ENCODE measurements around the gene NABP2.

Gene NABP2

DNA sequence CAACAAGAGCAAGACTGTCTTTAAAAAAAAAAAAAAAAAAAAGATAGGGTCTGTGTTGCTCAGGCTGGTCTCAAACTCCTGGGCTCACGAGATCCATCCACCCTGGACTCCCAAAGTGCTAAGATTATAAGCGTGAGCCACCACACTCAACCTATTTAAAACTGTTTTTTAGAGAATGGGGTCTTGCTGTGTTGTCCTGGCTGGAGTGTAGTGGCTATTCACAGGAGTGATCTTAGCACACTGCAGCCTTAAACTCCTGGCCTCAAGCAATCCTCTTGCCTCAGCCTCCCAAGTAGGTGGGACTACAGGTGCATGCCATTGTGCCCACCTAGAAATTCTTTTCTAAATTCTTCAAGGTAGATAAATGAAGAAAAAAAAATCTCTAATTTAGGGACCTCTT, 50.2 kb downstream of the NABP2 start:
- Histone ChIP-seq H3K27me3 (ENCODE audit: control insufficient read depth in 1 of 2, insufficient read depth in 2 of 2, low read length in 2 of 2) (no peaks in the 10 kb centered on the region), H3K9ac (ENCODE audit: low read length in 2 of 2) (no peak overlapping the region)

GRCh38 chr12:56278905-56279304, 54.8 kb downstream of the NABP2 start:
- no peaks in the 10 kb centered on the region for H3K9me3 ChIP-seq (ENCODE audit: control insufficient read depth in 2 of 2, low read length in 2 of 2)
- H3K36me3 ChIP-seq (ENCODE audit: control insufficient read depth in 2 of 2, insufficient read depth in 2 of 2, low read length in 2 of 2) = peaks cover 52 to 59% of the 10 kb centered on the region in 2 donors
- H3K27ac ChIP-seq (ENCODE audit: low read length) = no peak overlapping the region
- no peaks in the 10 kb centered on the region for H3K27me3 ChIP-seq (ENCODE audit: control insufficient read depth in 1 of 2, insufficient read depth in 2 of 2, low read length in 2 of 2)
- peaks cover 4% of the 10 kb centered on the region for H3K4me1 ChIP-seq (ENCODE audit: control insufficient read depth, insufficient read depth, low read length)
- no peak overlapping the region for H3K4me3 ChIP-seq (ENCODE audit: low read length in 2 of 2)
- no peak overlapping the region for H3K9ac ChIP-seq (ENCODE audit: low read length in 2 of 2)

More for the DNA sequence above, 50.2 kb downstream of the NABP2 start:
- H3K9me3 ChIP-seq (ENCODE audit: control insufficient read depth in 2 of 2, low read length in 2 of 2) = no peaks in the 10 kb centered on the region
- H3K27ac ChIP-seq (ENCODE audit: low read length) = no peak overlapping the region
- no peaks in the 10 kb centered on the region for H3K4me1 ChIP-seq (ENCODE audit: control insufficient read depth, insufficient read depth, low read length)
- H3K4me3 ChIP-seq (ENCODE audit: low read length in 2 of 2) = no peak overlapping the region
- H3K36me3 ChIP-seq (ENCODE audit: control insufficient read depth in 2 of 2, insufficient read depth in 2 of 2, low read length in 2 of 2) = peaks cover 47 to 54% of the 10 kb centered on the region in 2 donors
